Kidney glomerular epithelial cell (primary cell): ENCODE data around the gene SUSD2.
"Not testable (repeated sequence)": the region's sequence is repeated elsewhere in the genome, so short reads cannot be mapped to it uniquely, and the experiment has no call there.

Experiments
- DNase-seq: peaks from one replicate; lab custom pipeline; 2025; lab: John Stamatoyannopoulos, UW

Gene SUSD2, protein sequence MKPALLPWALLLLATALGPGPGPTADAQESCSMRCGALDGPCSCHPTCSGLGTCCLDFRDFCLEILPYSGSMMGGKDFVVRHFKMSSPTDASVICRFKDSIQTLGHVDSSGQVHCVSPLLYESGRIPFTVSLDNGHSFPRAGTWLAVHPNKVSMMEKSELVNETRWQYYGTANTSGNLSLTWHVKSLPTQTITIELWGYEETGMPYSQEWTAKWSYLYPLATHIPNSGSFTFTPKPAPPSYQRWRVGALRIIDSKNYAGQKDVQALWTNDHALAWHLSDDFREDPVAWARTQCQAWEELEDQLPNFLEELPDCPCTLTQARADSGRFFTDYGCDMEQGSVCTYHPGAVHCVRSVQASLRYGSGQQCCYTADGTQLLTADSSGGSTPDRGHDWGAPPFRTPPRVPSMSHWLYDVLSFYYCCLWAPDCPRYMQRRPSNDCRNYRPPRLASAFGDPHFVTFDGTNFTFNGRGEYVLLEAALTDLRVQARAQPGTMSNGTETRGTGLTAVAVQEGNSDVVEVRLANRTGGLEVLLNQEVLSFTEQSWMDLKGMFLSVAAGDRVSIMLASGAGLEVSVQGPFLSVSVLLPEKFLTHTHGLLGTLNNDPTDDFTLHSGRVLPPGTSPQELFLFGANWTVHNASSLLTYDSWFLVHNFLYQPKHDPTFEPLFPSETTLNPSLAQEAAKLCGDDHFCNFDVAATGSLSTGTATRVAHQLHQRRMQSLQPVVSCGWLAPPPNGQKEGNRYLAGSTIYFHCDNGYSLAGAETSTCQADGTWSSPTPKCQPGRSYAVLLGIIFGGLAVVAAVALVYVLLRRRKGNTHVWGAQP

DNA sequence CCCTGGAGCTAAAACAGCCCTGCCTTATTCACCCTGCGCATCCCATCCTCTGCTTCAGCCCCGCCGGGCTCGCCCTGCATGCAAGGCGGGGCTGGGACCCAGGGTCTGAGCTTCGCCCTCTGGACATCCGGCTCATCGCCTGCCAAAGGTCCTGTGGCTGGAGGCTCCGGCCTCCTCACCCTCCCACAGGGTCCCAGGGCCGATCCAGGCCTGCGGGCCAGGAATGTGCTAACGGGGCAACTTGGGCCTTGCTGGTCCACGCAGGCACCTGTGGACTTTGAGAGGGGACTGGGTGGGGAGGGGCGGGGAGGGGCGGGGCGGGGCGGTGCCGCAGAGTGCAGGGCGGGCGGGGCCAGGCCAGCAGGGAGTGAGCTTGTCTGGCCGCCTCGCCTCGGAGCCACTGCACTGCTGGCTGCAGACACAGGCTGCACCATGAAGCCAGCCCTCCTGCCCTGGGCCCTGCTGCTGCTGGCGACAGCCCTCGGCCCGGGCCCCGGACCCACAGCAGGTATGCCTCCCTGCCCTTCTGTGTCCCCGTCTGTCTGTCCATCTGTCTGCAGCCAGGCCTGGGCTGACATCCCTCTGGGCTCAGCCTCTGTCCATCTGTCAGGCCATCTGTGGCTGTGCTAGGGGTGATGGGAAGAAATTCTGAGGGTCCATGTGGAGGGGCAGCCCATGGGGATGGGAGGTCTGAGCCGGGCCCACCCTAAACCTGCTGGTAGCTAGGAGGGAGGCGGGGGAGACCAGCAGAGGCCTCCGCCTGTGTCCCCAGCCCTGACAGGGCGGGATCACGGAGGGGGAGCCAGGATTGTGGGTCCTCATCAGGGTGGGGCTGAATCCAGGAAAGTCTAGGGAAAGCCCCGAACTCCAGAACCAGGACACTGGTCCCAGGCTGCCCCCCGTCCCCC lies at the start of gene SUSD2:
Gene SUSD2, plus strand, starts transcription at position 400 of the 908 bp plus-strand sequence. Its CDS starts 33 bp downstream, at position 433.
- DNase-seq: no peak

DNA sequence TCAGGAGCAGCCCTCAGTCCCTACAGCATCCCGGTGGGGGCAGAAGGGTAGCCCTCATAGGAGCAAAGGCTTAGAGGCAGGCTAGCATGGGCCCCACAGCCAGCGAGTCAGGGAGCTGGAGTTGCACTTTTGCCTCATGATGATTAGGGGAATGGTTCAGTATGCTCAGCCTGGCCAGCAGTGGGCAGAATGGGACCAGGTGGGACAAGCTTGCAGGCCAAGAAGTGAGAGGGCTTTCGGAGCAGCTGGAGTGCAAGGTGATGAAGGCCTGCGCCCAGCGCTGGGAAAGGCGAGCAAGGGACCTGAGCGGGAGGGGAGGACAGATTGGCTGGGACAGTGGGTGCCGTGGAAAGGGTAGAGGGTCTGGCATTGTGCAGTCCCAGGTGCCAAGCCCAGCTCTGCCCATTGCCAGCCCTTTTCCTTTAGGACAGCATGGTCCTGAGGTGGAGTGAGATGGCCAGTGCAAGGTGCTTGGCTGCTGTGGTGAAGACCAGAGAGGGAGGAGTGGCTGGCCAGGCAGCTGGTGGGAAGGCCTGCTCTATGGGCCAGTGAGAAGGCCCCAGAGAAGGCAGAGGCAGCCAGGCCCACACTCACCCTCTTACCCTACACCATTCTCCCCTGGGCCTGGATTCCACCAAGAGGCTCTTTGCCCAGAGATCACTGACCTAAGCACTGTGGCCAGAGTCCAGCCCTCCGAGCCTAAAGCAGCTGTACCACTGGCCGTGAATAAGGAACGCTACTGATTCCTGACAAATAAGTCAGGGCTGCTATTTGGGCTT lies 47.9 kb upstream of the SUSD2 start:
- no peak for DNase-seq

DNA sequence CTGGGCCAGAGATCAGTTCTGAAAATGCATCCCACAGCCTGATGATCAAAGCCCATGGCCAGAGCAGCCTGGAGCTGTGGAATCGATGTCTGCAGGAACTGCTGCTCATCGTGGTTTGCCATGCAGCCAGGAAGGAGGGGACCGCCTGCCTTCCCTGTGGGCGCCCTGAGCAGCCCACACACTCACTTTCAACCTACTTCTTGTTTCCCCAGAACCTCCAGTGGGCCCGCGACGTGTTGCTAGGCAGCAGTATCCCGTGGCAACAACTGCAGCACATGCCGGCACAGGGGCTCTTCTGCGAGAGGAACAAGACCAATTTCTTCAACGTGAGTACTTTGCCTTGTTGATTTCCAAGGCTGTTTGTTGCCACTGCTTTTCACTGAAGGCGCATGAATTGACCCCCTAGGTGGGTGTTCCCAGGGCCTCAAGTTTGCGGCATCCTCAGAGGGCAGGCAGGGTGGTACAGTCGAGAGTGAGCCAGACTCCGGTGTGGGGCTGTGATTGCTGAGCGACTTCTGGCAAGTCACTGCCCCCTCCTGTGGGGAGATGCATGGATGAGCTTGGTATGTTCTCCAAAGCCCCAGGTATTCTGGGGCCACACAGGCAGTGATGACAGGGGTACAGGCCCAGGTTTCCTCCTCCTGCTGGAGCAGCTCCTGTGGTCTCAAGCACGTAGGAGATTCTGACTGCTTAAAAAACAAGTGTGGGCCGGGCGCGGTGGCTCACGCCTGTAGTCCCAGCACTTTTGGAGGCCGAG lies 47.0 kb upstream of the SUSD2 start:
- no peak for DNase-seq

DNA sequence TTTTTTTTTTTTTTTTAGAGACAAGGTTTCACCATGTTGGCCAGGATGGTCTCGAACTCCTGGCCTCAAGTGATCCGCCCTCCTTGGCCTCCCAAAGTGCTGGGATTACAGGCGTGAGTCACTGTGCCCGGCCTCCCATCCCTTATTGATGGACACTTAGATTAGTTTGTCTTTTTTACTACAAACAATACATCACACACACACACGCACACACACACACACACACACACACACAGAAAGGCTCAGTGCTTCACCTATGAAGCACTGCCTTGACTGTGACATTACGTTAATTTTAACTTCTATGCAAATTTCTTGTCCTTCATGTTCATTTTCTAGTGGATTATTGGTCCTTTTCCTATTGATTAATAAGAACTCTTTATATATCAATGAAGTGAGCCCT lies 44.8 kb upstream of the SUSD2 start:
- DNase-seq: not testable (repeated sequence)

DNA sequence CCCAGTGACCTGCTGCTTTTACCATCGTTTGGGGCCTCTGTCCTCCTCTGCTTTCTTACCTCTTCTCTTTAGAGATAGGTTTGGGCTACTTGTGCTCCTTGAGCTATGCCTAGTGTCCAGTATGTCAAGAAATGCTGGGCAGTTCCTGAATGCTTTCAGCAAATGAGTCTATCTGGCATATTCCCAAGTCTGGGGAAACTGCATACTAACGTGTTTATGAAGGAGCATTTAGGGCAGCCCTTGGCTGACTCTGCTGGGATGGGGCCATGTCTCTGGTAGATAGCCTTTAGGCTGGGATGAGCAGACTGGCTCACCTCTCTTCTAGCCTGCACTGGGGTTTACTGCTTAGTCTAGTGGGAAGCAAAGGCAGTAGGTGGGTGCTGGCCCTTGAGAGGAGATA lies 43.7 kb upstream of the SUSD2 start:
- no peak for DNase-seq

DNA sequence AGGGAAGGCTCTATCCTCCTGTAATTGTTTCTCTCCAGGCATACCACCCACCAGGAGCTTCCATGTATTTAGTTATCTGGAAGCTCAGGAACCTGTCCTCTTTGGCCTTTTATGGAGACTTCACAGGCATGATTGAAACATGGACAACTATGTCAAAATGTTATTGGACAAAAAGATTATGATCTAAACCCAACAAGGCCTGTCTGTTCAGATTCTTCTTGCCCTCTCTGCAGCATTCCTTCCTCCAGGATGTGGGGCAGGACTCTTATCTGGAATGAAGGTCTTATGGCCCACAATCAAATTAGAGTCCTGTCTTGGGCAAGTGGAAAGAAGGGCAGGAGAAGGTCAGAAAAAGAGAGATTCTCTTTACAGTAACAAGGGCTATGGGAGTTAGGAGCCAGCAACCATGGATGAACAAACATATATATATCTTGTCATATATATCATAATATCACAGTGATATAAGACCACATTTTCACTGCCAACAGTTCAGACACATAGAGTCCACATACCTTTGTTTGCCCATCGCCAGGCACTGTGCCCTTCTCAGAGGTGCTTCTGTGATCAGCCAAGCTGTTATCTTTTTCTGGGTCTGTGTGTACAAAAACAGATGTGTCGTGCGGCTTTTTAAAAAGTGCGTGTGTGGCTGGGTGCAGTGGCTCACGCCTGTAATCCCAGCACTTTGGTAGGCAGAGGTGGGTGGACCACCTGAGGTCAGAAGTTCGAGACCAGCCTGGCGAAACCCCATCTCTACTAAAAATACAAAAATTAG lies 42.5 kb upstream of the SUSD2 start:
- no peak for DNase-seq

DNA sequence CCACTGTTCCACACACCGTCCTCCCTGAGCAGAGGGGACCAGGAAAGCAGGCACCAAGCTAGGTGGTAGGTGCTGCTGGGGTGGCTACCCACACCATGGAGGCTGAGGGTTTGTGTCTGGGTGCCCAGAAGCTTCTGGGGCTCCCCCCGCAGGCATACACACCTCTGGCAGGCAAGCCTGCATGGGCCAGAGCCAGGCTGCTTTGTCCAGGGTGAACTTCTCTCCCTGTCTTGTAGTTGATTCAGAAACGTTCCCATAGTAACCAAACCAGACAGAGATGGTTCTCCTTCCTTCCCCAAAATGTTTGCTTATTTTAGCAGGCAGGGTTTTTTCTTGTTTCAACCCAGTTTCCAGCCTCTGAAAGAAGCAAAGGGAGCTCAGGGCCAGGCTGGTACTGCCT lies 40.9 kb upstream of the SUSD2 start:
- DNase-seq: no peak

DNA sequence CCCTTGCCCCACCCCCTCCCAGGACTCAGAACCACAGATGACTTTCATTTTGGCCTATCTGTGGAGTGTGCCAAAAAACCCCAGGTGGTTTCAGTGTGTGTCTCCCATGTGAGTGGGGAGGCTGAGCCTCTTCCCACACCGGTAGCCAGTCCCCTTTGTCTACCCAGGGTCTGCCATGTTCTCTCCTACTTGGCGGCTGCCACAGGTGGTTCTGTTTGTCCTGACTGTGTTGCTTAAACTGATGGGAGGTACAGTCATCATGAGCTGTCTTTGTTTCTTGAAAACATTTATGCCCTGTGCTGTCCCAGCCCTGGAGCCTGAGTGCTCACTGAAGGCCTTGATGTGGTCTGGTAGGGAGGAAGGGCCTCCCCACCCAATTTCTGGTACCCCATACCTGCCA lies 39.7 kb upstream of the SUSD2 start:
- DNase-seq: no peak

DNA sequence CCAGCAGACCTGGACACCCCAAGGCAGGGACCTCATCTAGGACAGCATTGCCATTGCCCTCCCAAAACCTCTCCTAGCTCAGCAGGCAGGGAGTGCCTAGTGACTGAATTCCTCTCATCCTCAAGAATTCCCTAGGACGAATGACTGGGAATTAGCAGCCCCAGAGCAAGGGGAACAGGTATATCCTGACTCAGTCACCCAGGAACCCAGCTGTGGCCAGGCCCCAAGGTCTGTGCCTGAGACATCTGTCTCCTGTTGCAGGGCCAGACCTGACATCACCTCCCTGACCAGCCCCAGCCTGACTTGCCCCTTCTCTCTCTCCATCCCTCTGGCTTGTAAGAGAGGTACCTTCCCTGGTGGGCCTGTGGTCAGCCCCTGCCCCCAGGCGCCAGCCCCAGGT lies 39.0 kb upstream of the SUSD2 start:
- no peak for DNase-seq

DNA sequence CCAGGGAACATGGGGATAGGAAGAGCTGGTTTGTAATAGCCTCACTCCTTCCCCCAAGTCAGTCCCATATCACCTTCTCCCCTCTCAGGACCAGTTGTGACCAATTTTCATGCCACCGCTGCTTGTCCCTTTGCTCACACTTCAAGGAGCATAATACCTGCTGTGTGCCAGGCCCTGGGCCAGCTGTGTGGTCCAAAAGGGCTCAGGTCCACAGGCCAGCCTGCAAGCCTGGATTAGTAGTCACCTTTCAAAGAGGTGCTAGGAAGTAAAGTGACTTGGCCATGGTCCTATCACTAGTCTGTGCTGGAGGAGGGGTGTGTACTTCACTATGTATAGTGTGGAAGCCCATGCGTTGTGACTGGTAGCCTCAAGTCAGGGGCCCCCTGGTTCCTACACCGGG lies 38.5 kb upstream of the SUSD2 start:
- DNase-seq: no peak

DNA sequence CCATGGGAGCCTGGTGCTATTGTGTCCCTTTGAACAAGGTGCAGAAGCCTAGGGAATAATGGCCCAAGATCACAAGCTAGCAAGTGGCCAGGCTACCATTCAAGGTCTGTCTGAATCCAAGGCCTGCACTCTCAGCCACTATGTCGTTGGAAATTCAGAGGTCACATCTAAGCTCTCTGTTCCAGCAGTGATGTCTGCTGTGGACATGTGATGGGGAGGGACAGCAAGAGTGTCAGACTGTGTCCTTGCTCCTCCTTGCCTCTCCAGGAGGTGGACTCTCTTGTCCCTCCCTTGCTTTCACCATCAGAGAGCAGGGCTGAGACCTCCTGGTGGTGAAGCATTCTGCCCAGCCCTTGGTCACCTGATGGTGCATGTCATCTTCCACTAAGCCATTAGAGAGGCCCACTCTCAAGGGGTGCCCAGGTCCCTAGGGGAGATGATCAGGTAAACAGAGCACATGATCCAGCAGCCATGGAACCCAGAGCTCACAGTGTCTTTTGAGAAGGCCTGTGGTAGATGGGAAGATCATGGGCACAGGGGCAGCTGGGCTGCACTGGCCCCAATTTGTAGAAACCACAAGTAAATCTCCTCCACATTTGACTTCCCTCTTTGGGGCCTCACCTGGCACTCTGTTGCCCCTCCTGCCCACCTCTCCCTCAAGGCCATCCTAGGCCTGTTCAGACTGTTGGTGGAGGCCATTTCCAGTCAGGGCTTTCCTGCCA lies 37.1 kb upstream of the SUSD2 start:
- DNase-seq: no peak

DNA sequence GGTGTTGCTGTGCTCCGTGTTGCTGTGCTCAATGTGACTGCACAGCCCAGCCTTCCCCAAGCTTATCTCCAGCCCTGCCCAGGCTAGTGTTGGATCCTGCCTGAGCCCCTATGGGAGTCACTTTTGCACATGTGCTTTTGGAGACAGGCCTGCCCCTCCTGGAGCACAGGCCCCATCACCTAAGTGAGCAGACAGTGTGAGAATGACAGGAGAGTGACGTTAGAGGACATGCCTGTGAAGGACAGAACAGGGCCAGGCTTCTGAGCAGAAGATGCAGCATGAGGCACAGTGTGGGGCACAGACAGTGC lies 36.6 kb upstream of the SUSD2 start:
- no peak for DNase-seq

DNA sequence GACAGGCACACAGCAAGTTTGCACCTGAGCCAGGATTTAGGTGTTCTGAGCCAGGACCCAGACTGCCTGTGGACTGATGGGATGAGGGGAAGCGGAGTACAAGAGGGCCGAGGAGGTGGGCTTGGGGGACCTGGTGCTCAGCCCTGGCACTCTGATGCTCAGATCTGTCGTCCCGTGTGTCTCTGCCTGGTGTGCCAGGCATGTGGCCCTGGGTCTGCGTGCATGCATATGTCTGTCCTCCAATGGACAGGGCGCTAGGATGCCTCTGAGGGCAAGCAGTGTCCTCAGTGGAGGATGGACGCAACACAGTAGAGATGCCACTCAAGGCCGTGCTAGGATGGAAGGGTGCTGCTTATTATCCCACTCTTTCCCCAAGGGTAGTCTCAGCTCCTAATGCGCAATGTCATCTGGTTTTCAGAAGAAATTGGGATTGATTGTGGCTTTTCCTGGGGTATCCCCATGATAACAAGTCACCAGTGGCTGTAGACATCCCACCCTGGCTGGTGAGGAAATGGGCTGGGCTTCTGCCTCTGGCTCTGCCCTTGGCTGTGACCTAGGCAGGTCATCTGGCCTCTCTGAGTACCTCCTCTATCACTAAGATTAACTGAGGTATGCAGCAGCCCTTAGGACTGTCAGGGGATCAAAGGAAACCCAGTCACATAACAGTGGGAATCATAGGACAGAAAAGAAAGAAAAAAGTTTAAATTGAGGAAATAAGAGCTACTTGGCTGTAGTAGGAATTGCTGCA lies 35.7 kb upstream of the SUSD2 start:
- DNase-seq: no peak

DNA sequence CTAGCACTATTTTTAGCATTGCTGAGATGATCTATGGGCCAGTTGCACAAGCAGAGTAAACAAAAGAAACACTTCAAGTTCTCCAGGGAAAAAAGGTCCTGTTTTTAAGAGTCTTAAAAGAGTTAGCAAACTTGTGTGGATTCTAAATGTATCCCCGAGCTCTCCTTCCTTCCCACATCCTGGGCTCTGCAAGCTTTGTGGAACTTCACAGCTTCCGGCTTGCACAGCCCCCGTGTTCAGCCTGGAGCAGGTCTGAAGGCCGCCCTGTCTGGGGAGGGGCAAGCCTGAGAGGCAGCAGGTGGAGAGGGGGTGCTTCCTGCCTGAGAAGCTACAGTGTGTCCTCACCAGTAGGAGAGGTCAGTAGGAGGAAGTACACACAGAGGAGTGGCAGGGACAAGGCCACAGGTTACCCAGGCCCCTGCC lies 35.1 kb upstream of the SUSD2 start:
- DNase-seq: no peak

DNA sequence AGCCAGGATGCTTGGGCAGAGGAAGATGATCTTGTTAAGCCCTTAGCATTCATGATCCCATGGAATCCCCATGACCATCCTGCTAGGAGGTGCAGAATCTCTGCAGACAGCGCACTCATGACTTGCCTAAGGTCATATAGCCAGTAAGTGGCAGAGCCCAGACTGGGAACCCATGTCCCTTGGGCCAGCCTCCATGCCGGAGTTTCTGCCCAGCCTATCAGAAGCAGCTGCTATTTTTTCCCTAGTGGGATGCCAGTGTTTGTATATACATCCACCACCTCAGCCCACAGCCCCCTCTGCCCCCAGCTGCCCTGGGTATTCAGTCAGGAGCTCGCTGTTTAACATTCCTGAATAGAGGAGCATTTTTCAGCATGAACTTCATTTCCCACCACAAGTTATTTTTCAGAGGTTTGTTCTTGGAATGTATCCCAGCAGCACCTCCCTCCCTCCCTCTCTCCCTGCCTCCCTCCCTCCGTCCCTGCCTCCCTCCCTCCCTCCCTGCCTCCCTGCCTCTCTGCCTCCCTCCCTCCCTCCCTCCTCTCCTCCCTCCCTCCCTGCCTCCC lies 34.4 kb upstream of the SUSD2 start:
- peak; percentile 38 for DNase-seq

DNA sequence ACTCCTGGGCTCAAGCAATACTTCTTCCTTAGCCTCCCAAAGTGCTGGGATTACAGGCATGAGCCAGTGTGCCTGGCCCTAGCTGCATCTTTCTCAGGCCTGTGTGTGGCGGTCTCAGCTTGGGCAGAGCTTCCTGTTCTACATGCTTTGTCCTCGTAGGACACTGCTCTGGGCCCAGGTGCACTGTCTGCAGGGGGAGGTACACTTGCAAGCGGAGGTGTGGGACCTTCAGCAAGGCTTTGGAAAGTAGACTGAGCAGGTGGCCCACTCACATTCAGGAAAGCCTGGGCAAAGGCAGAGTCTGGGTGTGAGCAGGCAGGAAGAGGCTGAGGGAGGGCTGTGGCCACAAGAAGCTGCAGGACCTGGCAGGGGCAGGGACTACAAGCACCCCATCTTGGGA lies 33.6 kb upstream of the SUSD2 start:
- no peak for DNase-seq

DNA sequence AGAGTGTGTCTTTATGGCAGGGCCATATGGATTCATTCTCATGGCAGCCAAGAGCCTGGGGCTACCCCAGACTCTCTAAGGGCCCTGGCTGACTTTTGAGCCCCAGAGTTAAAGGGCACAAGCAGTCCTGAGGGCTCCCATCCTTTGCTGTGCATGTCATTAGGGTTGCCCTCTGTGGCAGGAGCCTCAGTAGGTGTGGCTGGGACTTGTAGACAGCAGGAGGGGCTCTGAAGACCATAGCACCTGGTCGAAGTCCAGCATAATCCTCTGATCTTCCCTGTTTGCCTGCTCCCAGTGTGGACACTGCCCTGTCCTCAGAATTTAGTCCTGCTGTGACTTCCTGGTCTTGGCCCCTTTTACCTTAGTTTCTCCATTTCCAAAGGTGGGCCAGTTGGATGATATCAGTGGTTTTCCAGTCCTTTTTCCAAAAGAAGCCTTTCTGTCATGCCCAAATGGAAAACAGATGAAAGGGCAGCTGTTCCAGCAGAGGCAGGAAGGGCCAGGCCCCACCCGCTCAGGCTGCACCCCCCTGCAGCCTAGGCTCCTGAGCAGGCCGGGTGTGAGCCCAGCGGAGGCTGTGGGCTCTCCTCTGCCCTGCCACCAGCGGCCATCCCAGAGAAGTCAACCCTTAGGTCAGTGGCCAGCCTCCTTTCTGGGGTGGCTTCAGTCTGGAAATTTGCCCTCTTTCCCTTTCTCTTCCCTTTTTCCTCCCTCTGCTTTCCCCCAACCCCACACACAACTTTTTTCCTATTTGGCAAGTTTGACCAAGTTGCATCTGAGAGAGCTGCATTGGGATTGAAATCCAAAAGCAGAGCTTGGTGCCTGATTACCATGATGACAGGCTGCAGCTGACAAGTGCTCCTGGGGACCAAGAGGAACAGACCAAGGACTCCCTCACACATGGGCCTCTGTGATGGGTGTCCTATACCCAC lies 32.8 kb upstream of the SUSD2 start:
- no peak for DNase-seq
